GM12801 (cell line): ENCODE measurements around the gene EBF3.

Experiments used
- TF ChIP-seq, protein P1 (sequence below): IDR thresholded peaks from one replicate; pipeline ENCODE4 v1.5.1; 2011; ENCODE audit warnings: control low read depth; ENCODE audit not compliant: insufficient read length; ENCODE audit errors: extremely low read depth

EBF3 gene

DNA sequence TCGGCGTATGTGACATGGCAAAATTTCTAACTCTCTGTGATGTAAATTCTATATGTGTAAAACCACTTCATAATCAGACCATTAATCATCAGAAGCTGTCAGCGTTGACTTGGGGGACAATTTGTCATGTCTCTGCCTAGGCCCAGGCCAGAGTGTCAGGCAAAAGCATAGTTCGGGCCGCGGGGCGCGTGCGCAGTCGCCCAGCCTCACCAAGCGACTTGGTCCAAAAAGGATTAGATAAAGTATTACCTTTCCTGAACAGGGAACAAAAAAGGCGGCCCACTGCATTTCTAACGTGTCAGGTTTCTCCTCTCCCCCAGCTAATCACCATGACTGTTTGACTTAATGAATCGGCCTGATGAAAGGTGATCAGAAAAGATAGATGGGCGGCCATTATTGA is 114.2 kb downstream of the EBF3 start:
- TF ChIP-seq, protein P1, sequence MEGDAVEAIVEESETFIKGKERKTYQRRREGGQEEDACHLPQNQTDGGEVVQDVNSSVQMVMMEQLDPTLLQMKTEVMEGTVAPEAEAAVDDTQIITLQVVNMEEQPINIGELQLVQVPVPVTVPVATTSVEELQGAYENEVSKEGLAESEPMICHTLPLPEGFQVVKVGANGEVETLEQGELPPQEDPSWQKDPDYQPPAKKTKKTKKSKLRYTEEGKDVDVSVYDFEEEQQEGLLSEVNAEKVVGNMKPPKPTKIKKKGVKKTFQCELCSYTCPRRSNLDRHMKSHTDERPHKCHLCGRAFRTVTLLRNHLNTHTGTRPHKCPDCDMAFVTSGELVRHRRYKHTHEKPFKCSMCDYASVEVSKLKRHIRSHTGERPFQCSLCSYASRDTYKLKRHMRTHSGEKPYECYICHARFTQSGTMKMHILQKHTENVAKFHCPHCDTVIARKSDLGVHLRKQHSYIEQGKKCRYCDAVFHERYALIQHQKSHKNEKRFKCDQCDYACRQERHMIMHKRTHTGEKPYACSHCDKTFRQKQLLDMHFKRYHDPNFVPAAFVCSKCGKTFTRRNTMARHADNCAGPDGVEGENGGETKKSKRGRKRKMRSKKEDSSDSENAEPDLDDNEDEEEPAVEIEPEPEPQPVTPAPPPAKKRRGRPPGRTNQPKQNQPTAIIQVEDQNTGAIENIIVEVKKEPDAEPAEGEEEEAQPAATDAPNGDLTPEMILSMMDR, result no peak

DNA sequence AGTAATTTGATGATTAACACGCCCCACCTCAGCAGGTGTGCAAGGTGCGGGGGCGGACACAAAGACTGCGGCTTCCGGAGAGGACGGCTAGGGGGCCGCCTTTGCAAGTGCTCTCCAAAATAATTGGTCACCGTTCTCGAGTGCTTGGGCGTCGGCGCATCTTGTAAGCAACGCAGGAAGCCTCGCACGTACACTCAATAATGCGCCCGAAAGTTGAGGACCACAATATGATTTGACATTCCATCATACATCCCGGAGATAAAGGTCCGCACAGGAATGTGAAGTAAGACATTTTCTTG is 114.7 kb downstream of the EBF3 start:
- TF ChIP-seq, protein P1, result no peak

DNA sequence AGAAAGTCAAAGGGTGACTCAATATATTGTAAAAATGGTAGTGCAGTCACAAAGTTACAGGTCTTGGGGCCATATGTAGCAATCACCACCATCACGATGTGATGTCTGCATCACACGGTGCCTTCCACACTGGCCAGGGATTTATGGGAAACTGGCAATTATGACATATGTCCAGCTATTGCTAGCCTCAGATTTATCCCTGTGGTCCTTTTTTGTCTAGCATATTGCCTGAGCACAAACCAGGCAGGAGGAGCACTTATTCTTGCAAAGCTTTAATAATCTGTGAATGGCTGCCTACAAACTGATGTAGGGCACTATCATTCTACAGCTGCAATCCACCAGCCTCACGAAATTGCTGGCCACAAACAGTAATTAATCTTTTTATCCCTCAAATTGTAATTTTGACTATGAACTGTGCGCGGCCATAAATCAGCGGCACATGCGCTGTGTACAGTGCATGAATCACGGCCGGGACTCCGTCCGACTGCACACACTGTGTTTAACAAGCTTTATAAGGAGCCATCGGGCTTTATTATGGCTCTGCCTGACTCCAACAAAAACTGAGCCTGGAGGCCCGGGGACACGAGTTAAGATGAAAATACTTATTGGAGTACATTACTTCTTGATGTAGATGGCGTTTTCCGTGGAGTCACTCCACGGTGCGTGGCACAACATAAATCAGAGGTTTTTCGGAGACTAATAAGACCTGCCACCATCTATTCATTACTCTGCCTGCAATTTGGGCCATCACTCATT is 115.2 kb downstream of the EBF3 start:
- TF ChIP-seq, protein P1, result no peak

DNA sequence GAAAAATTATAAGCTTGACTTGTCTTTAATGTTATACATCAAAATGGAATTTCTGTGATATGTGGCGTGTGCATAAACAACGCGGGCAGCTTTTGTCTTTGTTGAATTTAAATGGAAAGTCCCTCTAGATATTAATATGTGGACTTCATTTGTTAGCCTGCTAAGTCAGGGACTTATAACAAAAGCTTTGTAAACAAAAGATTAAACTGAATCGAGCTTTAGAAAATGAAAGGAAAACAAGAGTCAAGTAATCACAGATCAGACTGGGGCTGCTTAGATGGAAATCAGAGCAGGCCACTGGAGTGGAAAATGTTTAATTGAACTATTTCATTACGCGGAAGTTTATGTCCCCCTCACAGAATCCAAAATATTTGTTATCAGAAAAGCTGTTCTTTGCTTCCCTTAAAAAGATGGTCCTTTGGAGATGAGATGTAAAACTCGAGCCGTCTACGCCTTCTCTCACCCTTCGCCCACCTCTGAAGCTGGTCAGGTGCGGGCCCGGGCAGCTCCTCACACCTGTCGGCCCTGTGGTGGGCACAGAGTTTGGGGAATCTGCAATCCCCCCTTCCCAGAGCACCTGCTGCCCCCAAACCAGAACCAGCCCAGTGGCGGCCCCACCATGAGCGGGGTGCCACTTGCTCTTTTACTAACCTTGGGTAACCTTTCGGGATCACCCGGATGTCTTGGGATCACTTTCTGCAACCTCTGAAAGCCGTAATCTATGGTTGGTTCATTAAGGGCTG is 116.2 kb downstream of the EBF3 start:
- TF ChIP-seq, protein P1, result no peak

DNA sequence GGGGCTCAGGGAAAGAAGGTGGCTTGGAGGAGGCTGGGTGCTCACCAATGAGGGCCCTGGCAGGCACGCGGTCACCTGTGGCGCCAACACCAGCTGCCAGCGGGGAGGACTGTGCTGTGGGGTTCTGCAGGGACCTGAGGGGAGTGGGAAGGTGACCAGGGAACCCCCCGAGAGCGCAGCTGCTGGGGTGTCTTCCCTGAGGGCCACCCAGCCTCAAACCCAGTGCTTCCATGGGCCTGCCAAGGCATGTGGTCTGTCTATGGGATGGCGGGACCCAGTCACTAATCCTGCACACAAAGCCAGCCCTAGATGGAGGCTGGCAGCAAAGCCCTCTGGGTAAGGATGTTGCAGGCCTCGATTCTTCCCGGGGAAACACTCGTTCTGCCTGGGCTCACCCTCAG is 117.1 kb downstream of the EBF3 start:
- TF ChIP-seq, protein P1, result no peak

DNA sequence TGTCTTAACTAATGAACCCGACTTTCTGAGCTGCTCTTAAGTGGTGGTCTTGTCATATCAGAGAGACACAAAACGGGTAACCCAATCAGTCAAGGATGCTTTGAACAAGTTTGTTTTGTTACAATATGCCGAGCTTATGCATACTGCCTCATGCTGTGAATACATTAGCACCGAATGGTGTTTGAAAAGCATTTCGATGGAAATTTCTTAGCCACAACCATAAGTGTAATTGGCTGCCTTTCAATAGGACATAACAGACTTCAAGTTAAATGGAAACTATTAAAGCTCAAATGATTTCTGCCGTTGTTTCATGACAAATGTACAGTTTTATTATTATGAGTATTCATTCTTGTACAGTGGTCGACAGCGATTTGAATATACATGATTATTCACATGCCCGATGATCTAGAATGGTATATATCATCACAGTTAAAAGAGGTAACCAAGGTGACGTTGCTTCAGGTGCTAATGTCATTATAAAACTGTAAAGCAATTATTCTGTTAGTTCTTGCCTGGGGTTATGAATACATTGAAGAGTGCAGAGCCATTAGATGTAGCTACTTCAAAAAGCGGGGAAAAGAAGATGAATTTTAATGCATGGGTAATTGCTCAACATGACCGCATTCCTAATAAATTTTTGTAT is 118.8 kb downstream of the EBF3 start:
- TF ChIP-seq, protein P1, result no peak

DNA sequence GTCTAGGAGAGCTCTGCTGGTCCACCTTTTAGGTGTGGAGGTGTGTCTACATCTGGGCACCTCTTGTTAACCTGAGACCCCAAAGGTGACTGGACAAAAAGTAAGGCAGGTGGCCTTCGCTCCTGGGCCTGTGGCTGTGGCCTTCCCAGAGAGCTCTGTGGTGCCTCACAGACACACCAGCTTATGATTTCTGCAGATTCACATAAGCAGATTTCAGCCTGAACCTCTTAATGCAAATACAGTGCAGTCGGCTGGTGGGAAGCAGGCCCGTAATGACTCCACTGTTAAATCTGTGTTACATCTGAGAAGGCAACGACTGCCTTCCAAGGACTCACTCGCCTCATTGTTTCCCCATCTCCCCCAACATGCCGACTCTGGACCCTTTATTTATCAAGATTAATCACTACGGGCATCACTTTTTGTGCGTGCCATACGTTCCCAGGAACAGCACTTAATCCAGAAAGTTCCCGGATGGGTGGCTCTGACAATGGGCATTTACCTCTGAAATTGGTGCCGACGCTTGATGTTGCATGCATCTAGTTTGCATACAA is 119.8 kb downstream of the EBF3 start:
- TF ChIP-seq, protein P1, result no peak
